D341Med (cell line): ENCODE data around the gene UGT2B17.
"Not testable (repeated sequence)": the region's sequence is repeated elsewhere in the genome, so short reads cannot be mapped to it uniquely, and the experiment has no call there.

Source experiments
- DNase-seq: peaks from one replicate; pipeline ENCODE4 v3.0.0; 2012; ENCODE audit warnings: low spot score

The UGT2B17 gene

GRCh38 chr4:68576272-68577125 is at the start of gene UGT2B17:
Gene UGT2B17 (minus strand): TSS chr4:68576322. CDS start chr4:68568484, 7,838 bp downstream.
- no peak for DNase-seq

GRCh38 chr4:68622731-68623130 is 46.6 kb upstream of the UGT2B17 start:
- not testable (repeated sequence) for DNase-seq

GRCh38 chr4:68617003-68617698 is 41.0 kb upstream of the UGT2B17 start:
- DNase-seq, result no peak

- no peak for DNase-seq
Measured at GRCh38 chr4:68615699-68616422, 39.7 kb upstream of the UGT2B17 start.

GRCh38 chr4:68613752-68614151 is 37.6 kb upstream of the UGT2B17 start:
- no peak for DNase-seq

GRCh38 chr4:68606240-68606639 is 30.1 kb upstream of the UGT2B17 start:
- no peak for DNase-seq

GRCh38 chr4:68599150-68599549 is 23.0 kb upstream of the UGT2B17 start:
- no peak for DNase-seq

DNA sequence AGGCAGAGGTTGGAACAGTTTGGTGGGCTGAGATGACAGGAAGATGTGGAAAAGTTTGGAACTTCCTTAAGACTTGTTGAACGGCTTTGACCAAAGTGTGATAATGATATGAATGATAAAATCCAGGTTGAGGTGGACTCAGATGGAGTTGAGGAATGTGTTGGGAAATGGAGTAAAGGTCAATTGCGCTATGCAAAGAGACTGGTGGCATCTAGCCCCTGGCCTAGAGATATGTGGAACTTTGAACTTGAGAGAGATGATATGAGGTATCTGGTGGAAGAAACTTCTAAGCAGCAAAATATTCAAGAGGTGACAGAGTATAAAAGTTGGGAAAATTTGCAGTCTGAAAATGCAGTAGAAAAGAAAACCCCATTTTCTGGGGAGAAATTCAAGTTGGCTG is 21.4 kb upstream of the UGT2B17 start:
- DNase-seq, result no peak

- no peak for DNase-seq
Measured at GRCh38 chr4:68594678-68595077, 18.6 kb upstream of the UGT2B17 start.

GRCh38 chr4:68593112-68593511 is 17.0 kb upstream of the UGT2B17 start:
- no peak for DNase-seq

DNA sequence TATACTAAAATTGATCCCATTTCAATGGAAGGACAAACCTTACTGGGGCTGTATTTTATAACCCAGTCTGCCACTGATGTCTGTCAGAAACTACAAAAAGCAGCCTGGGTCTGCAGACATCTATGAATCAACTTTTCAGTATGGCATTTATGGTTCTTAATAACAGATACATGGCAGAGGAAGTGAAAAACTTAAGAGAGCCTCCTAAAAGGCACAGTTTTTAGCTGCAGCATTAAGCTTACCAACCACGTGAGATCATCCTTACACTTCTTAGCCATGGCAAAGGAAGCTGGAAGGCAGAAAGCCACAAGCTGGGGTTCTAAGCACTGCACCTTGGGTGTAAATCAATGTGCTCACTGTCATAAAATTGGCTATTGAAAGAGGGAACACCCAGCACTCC is 16.6 kb upstream of the UGT2B17 start:
- no peak for DNase-seq

GRCh38 chr4:68591204-68591603 is 15.1 kb upstream of the UGT2B17 start:
- no peak for DNase-seq

GRCh38 chr4:68589790-68590189 is 13.7 kb upstream of the UGT2B17 start:
- DNase-seq, result no peak

DNA sequence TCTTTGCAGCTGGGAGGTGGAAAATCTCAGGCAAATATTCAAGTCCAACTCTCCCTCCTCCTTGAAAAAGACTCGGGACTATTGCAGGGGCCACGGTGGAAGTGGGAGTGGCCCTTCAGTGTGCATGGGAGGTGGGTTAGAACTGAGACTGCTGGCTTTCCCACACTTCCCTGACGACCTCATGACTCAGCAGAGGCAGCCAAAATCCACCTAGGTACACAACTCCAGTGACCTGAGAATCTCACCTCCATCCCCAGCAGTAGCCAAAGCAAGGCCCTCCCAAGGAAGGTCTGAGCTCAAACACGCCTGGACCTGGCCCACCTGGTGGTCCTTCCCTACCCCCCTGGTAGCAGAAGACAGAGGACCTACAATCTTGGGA is 6.2 kb upstream of the UGT2B17 start:
- DNase-seq, result no peak

DNA sequence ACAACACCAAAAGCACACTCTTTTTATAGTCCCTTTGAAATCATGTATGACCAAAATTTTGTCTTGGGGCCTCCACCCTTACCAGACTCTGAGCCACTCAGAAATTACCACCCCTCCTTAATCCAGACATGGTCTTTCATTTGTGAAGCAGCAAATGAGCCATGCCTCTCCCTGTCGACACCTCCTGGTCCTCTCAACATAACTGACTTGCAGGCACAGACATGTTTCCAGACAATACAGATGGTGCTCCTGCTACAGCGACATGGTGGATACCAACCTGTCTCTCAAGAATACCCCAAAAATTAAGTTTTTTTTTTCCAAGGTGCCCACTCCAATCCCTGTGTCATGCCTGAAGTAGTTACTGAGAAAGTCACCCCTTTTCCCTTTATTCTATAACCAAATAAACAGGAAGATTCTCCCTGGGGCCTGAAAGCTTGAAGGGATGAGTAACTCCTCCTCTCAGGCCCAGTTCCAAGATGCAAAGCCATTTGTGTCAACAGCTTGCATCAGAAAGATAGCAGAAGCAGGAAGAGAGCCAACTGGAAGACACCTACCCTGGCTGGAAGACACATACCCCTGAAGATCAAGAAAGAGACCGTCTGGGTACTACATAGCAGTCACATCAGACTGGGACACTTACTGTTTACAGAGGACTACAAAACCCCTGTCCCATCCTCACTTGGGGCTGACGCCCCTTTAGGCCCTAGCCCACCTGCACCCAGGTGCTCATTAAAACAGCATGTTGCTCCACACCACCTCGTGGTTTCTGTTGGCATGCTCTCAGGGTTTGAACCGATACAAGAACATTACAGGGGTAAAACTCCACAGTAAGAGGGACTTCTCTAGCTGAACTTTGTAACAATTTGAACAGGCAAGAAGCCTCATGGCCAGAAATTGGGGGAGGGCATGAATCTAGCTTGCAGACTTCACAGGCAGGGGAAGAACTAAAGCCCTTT is 5.5 kb upstream of the UGT2B17 start:
- DNase-seq, result no peak

GRCh38 chr4:68577590-68577989 is 1.5 kb upstream of the UGT2B17 start:
- no peak for DNase-seq

GRCh38 chr4:68575636-68576035 is 486 bp downstream of the UGT2B17 start:
- not testable (repeated sequence) for DNase-seq

- no peak for DNase-seq
Measured at GRCh38 chr4:68575081-68575480, 1.0 kb downstream of the UGT2B17 start.

GRCh38 chr4:68572653-68573170 is 3.4 kb downstream of the UGT2B17 start:
- DNase-seq, result no peak

- no peak for DNase-seq
Measured at GRCh38 chr4:68570122-68570507, 6.0 kb downstream of the UGT2B17 start.

DNA sequence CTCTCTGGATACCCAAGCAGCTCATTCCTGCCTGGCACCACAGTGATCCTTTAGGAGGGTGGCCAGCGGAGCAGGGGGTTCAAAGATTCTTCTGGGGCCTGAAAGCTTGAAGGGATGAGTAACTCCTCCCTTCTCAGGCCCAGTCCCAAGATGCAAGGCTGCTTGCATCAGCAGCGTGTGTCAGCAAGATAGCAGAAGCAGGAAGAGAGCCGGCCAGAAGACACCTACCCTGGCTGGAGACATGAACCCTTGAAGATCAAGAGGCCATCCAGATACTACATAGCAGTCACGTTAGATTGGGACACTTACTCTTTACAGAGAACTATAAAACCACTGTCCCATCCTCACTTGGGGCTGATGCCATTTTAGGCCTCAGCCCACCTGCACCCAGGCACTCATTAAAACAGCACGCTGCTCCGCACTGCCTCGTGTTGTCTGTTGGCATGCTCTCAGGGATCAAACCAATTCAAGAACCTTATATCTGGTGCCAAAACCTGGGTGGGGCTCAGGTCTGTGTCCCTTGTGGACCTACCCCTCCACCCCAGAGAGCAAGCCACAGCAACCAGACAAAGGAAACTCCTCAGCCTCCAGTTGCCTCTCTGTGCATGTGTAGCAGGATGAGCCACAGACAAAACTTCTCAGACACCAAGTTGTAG is 6.5 kb downstream of the UGT2B17 start:
- DNase-seq, result no peak
